Transverse colon (tissue), 4 donors: ENCODE results near the gene TSGA10. TPM values are rescaled to one million over a fixed set of nuclear protein-coding genes. Genes with fewer than 3 reads are reported as not detected.
"Not testable (repeated sequence)": the region's sequence is repeated elsewhere in the genome, so short reads cannot be mapped to it uniquely, and the experiment has no call there.

ENCODE experiments used
- DNase-seq: peaks from one replicate; pipeline ENCODE4 v3.0.0-alpha.2; 2019
- H3K27ac ChIP-seq, 4 donors: fragments of 200-600 bp; sonication (generic); 2 replicates each; pipeline ENCODE4 v1.5.1; 2016 to 2018; ENCODE audit warnings: inconsistent platforms in 4 of 4
- H3K27me3 ChIP-seq: fragments of 200-600 bp; sonication (generic); 2 replicates; pipeline ENCODE4 v1.5.1; 2017; ENCODE audit warnings: inconsistent platforms
- H3K36me3 ChIP-seq, 4 donors: fragments of 200-600 bp; sonication (generic); 2 replicates each; pipeline ENCODE4 v1.5.1; 2017 to 2019; ENCODE audit warnings: inconsistent platforms in 4 of 4
- H3K4me1 ChIP-seq, 4 donors: fragments of 200-600 bp; sonication (generic); 2 replicates each; pipeline ENCODE4 v1.5.1; 2017 to 2020; ENCODE audit warnings: inconsistent platforms in 4 of 4
- H3K4me3 ChIP-seq, 4 donors: fragments of 200-600 bp; sonication (generic); 1 replicate in 1 of 4; 2 replicates in 3 of 4; pipeline versions ENCODE4 v1.5.1 to v1.6.1; 2017 to 2019; ENCODE audit warnings: inconsistent platforms in 4 of 4
- H3K9me3 ChIP-seq, 2 donors: fragments of 200-600 bp; sonication (generic); 2 replicates each; pipeline ENCODE4 v1.5.1; 2017 to 2019; ENCODE audit warnings: inconsistent platforms in 2 of 2
- CTCF ChIP-seq, 5 experiments: fragments of 200-600 bp in 3 of 5; fragments of 450-650 bp in 2 of 5; sonication (generic) in 3 of 5; IDR thresholded peaks; 1 replicate in 2 of 5; 2 replicates in 3 of 5; pipeline ENCODE4 v1.5.1; 2016 to 2017; ENCODE audit warnings: antibody characterized with exemption in 5 of 5, inconsistent platforms in 3 of 5, mild to moderate bottlenecking in 2 of 5, moderate library complexity in 1 of 5
- EP300 ChIP-seq: sonication (generic); formaldehyde crosslinking; IDR thresholded peaks from one replicate; pipeline ENCODE4 v1.6.1; 2017; ENCODE audit warnings: antibody characterized with exemption, low read depth
- POLR2A ChIP-seq: fragments of 450-650 bp; IDR thresholded peaks from one replicate; pipeline ENCODE4 v1.6.1; 2016; ENCODE audit warnings: antibody characterized with exemption, mild to moderate bottlenecking, moderate library complexity
- POLR2AphosphoS5 ChIP-seq, 3 donors: sonication (generic); formaldehyde crosslinking; IDR thresholded peaks; one replicate each; pipeline ENCODE4 v1.6.1; 2016; ENCODE audit warnings: antibody characterized with exemption in 3 of 3
- WGBS, 2 donors: methylation state at CpG; one replicate each; pipeline ENCODE4 v1.1.5; 2018; ENCODE audit warnings: low coverage in 1 of 2; 5-methylcytosine and 5-hydroxymethylcytosine counted together
- in situ Hi-C, 4 donors: fragments of 200-750 bp; cut with MboI; loops; one replicate each; pipeline versions ENCODE4 v1.15.0 to v1.15.1; 2017; ENCODE audit warnings: low sequenced_read_pairs in 3 of 4, low pct_ligation_motif_present in 1 of 4, low pct_unique_long_range_greater_than_20kb in 1 of 4
- intact Hi-C: fragments of 100-400 bp; cut with DNase I; formaldehyde crosslinking; loops from one replicate; pipeline ENCODE4 v1.15.1; 2023; ENCODE audit warnings: low total_unique reads
- total RNA-seq, 4 donors: library from RNA; depleted of rRNA; stranded (reverse); fragments of >200 nt; gene quantifications; one replicate each; pipeline ENCODE4 v1.1.0, GENCODE V29; 2016

Gene TSGA10
- total RNA-seq, 4 donors from 2014 or later: 7.5 to 18.5 (median 13.6) TPM

DNA sequence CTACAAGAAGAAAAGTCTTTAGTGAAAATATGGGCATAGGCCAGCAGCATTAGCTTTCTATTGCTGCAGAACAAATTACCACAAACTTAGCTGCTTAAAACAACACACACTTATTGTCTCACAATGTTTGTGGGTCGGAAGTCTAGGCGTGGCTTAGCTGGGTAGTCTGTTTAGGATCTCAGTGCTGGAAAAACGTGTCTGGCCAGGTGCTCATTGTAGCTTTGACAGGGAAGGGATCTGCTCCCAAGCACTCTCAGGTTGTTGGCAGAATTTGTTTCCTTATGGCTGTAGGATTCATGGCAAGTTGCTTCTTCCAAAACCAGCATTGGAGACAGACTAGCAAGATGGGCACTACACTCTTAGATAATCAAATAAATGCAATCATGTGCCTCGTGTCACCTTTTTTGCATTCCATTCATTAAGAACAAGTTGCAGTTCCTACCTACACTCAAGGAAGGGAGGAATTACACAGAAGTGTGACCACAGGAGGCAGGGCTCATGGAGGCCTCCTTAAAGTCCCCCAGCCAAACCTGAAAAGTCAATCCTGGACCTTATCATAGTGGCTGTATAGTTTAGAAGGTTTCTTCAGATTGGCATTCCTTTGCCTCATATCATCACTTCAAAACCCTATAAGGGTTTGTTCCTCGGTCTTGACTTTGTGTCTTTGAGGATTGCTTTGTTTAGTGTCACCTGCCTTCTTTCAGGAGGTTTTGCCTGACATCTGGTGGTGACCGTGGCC, 43.5 kb upstream of the TSGA10 start:
- Histone ChIP-seq H3K27ac (no peak overlapping the region), H3K27me3 (no peaks in the 10 kb centered on the region), H3K9me3 (no peaks in the 10 kb centered on the region), H3K36me3 (peaks cover 0 to 24% (median 9%) of the 10 kb centered on the region in 4 donors), H3K4me3 (no peak overlapping the region), H3K4me1 (no peaks in the 10 kb centered on the region)
- peak; percentile 34 for DNase-seq
- WGBS, 2 donors: 62 to 65% methylated on average over 3 to 6 of the region's 6 CpGs
- intact Hi-C loops (no loop called here), in situ Hi-C loops (loop anchor here (25.0 kb wide), 2 partner anchors 139 to 289 kb away; partner anchors contain the start of genes REV1 (in 3 of the 4), EIF5B (in 2 of the 4) and TXNDC9 (in 2 of the 4))
- TF ChIP-seq CTCF (IDR thresholded peaks at IDR 0.05): no peak

DNA sequence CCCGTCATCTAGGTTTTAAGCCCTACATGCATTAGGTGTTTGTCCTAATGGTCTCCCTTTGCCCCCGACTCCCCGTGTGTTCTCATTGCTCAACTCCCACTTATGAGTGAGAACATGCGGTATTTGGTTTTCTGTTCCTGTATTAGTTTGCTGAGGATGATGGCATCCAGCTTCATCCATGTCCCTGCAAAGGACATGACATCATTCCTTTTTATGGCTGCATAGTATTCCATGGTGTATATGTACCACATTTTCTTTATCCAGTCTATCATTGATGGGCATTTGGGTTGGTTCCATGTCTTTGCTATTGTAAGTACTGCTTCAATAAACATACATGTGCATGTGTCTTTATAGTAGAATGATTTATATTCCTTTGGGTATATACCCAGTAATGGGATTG, 37.6 kb upstream of the TSGA10 start:
- H3K4me1 ChIP-seq, H3K27ac ChIP-seq, DNase-seq, H3K4me3 ChIP-seq, H3K27me3 ChIP-seq, H3K9me3 ChIP-seq, intact Hi-C loops: not testable (repeated sequence)
- H3K36me3 ChIP-seq: peaks cover 0 to 51% (median 22%) of the 10 kb centered on the region in 4 donors
- in situ Hi-C loops: loop anchor here (25.0 kb wide), 2 partner anchors 145 to 295 kb away; partner anchors contain the start of genes REV1 (in 3 of the 4), EIF5B (in 2 of the 4) and TXNDC9 (in 2 of the 4)
- WGBS, 2 donors: 97 to 100% methylated on average over 4 of the region's 4 CpGs

DNA sequence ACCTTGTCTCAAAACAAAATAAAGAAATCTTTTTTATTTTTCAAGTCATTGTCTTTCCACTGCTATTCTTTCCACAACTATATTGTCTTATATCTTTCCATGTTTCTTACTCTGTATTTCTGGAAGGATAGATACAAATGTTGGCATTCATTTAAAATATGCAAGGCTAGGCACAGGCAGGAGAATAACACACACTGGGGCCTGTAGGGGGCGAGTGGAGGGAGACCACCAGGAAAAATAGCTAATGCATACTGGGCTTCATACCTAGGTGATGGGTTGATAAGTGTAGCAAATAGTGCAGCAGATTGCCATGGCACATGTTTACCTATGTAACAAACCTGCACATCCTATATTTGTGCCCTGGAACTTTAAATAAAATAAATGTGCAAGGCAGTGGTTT, 35.8 kb upstream of the TSGA10 start:
- 96% methylated on average over 1 of the region's 1 CpG; no CpG with 5 or more reads in 1 of the 2 donors for WGBS, 2 donors
- Histone ChIP-seq H3K36me3 (peaks cover 0 to 44% (median 15%) of the 10 kb centered on the region in 4 donors), H3K27me3 (no peaks in the 10 kb centered on the region), H3K27ac (no peak overlapping the region), H3K4me1 (no peaks in the 10 kb centered on the region), H3K4me3 (no peak overlapping the region), H3K9me3 (no peaks in the 10 kb centered on the region)
- in situ Hi-C loops: loop anchor here (25.0 kb wide), 2 partner anchors 147 to 297 kb away; partner anchors contain the start of genes REV1 (in 3 of the 4), EIF5B (in 2 of the 4) and TXNDC9 (in 2 of the 4)
- intact Hi-C loops: no loop called here
- no peak for DNase-seq
- TF ChIP-seq EP300 (no peak), POLR2AphosphoS5 (IDR thresholded peaks at IDR 0.05) (no peak), POLR2A (no peak), CTCF (IDR thresholded peaks at IDR 0.05) (no peak)

- in situ Hi-C loops: loop anchor here (10.0 to 25.0 kb wide), 3 partner anchors 146 to 299 kb away; partner anchors contain the start of genes EIF5B (in 3 of the 4), REV1 (in 3 of the 4) and TXNDC9 (in 3 of the 4)
Measured at GRCh38 chr2:99188357-99188756, 33.6 kb upstream of the TSGA10 start.

More at GRCh38 chr2:99188357-99188756, 33.6 kb upstream of the TSGA10 start:
- intact Hi-C loops: no loop called here
- no peak overlapping the region for H3K4me3 ChIP-seq
- H3K36me3 ChIP-seq: peaks cover 0 to 32% (median 10%) of the 10 kb centered on the region in 4 donors
- 96 to 100% methylated on average over 2 to 3 of the region's 3 CpGs for WGBS, 2 donors
- H3K4me1 ChIP-seq: no peaks in the 10 kb centered on the region
- TF ChIP-seq EP300 (no peak), POLR2A (no peak), POLR2AphosphoS5 (IDR thresholded peaks at IDR 0.05) (no peak), CTCF (IDR thresholded peaks at IDR 0.05) (no peak)
- H3K27me3 ChIP-seq: no peaks in the 10 kb centered on the region
- H3K9me3 ChIP-seq: no peaks in the 10 kb centered on the region
- no peak for DNase-seq
- H3K27ac ChIP-seq: no peak overlapping the region
